A549 (cell line): ENCODE measurements around the gene CD300H. TPM values are rescaled to one million over a fixed set of nuclear protein-coding genes. Genes with fewer than 3 reads are reported as not detected.

Experiments used
- ATAC-seq, 2 experiments: fragments of 200-7000 bp in 1 of 2; fragments of >200 bp in 1 of 2; cut with Nextera tagmentation in 1 of 2; cut with Tn5 transposase in 1 of 2; 3 replicates each; pipeline versions ENCODE4 v1.8.0 to v1.9.1; 2018 to 2020; ENCODE audit warnings: mild to moderate bottlenecking in 1 of 2, moderate library complexity in 1 of 2
- CTCF ChIA-PET: fragments of 300-600 bp; sonication (Branson Sonifier 250); formaldehyde crosslinking; extraction: SDS; loops from one replicate; lab custom pipeline; 2021; ENCODE audit warnings: antibody characterized with exemption, inconsistent platforms; lab: Yijun Ruan, JAX
- POLR2A ChIA-PET: fragments of 350-600 bp; formaldehyde crosslinking; extraction: SDS; loops from one replicate; lab custom pipeline; 2021; ENCODE audit warnings: antibody characterized with exemption, inconsistent platforms; lab: Yijun Ruan, JAX
- DNase-seq, 2 experiments: peaks; one replicate each; pipeline versions ENCODE4 v3.0.0 to v3.0.0-alpha.2; 2011 to 2016; ENCODE audit warnings: low read depth in 1 of 2, low spot score in 1 of 2
- FAIRE-seq: peaks from 2 replicates; lab custom pipeline; 2011; peaks lifted over from hg19 to GRCh38; lab: Jason Lieb, UNC
- H3K27ac ChIP-seq, 2 experiments: fragments of >200 bp; sonication (Bioruptor Twin); formaldehyde crosslinking; 3 replicates each; pipeline ENCODE4 v1.5.1; 2016 to 2017
- H3K4me1 ChIP-seq: fragments of >200 bp; sonication (Bioruptor Twin); formaldehyde crosslinking; 3 replicates; pipeline ENCODE4 v1.6.1; 2016
- H3K4me2 ChIP-seq: fragments of >200 bp; sonication (Bioruptor Twin); formaldehyde crosslinking; 3 replicates; pipeline ENCODE4 v1.6.1; 2016
- H3K4me3 ChIP-seq: fragments of >200 bp; sonication (Bioruptor Twin); formaldehyde crosslinking; 3 replicates; pipeline ENCODE4 v1.5.1; 2016
- H3K9me3 ChIP-seq: fragments of >200 bp; sonication (Bioruptor Twin); formaldehyde crosslinking; 3 replicates; pipeline ENCODE4 v1.6.1; 2016
- BCL3 ChIP-seq: fragments of >200 bp; sonication (Bioruptor Twin); formaldehyde crosslinking; IDR thresholded peaks from 3 replicates; pipeline ENCODE4 v1.6.1; 2016
- CHD2 ChIP-seq: fragments of 150-350 bp; IDR thresholded peaks from 2 replicates; pipeline ENCODE4 v1.6.1; 2014; ENCODE audit warnings: low read length; ENCODE audit not compliant: partially characterized antibody
- CHD4 ChIP-seq: fragments of 200-600 bp; sonication (generic); IDR thresholded peaks from 2 replicates; pipeline ENCODE4 v1.6.1; 2016; ENCODE audit warnings: antibody characterized with exemption, mild to moderate bottlenecking, borderline replicate concordance
- E2F6 ChIP-seq: IDR thresholded peaks from 2 replicates; pipeline ENCODE4 v1.6.1; 2012; ENCODE audit warnings: low read depth, borderline replicate concordance
- FOSL2 ChIP-seq, 2 experiments: fragments of 450-650 bp in 1 of 2; fragments of >200 bp in 1 of 2; sonication (Bioruptor Twin) in 1 of 2; formaldehyde crosslinking; IDR thresholded peaks; 2 replicates each; pipeline versions ENCODE4 v1.5.0 to v1.6.1; 2016 to 2020; ENCODE audit warnings: mild to moderate bottlenecking in 1 of 2, moderate library complexity in 1 of 2
- FOXS1 ChIP-seq: fragments of 250-450 bp; sonication (Bioruptor Pico); IDR thresholded peaks from 2 replicates; pipeline ENCODE4 v1.5.0; 2020; ENCODE audit warnings: mild to moderate bottlenecking, moderate library complexity
- HDAC2 ChIP-seq: fragments of 200-600 bp; sonication (generic); IDR thresholded peaks from 2 replicates; pipeline ENCODE4 v1.6.1; 2016
- HEYL ChIP-seq: fragments of 250-450 bp; sonication (Bioruptor Pico); IDR thresholded peaks from 2 replicates; pipeline ENCODE4 v1.8.0; 2021; ENCODE audit warnings: mild to moderate bottlenecking, moderate library complexity
- HMGXB4 ChIP-seq: fragments of 250-450 bp; sonication (Bioruptor Pico); IDR thresholded peaks from 2 replicates; pipeline ENCODE4 v1.5.0; 2021; ENCODE audit warnings: mild to moderate bottlenecking, moderate library complexity, borderline replicate concordance
- JUN ChIP-seq, 2 experiments: fragments of >200 bp; sonication (Bioruptor Twin); formaldehyde crosslinking; IDR thresholded peaks; 2 replicates in 1 of 2; 3 replicates in 1 of 2; pipeline ENCODE4 v1.6.1; 2016 to 2017
- KDM5A ChIP-seq: fragments of 200-600 bp; sonication (generic); IDR thresholded peaks from 2 replicates; pipeline ENCODE4 v1.6.1; 2016; ENCODE audit warnings: antibody characterized with exemption, mild to moderate bottlenecking
- MAFK ChIP-seq: fragments of 450-650 bp; IDR thresholded peaks from 2 replicates; pipeline ENCODE4 v1.6.1; 2014; ENCODE audit not compliant: partially characterized antibody
- MAZ ChIP-seq: fragments of 150-350 bp; IDR thresholded peaks from 2 replicates; pipeline ENCODE4 v1.6.1; 2014; ENCODE audit warnings: antibody characterized with exemption, low read depth, low read length, borderline replicate concordance
- NFE2L2 ChIP-seq: fragments of 150-350 bp; conservative IDR thresholded peaks from 2 replicates; pipeline ENCODE4 v1.6.1; 2014; ENCODE audit warnings: low read length
- NPAS2 ChIP-seq: fragments of 250-450 bp; sonication (Bioruptor Pico); IDR thresholded peaks from 2 replicates; pipeline ENCODE4 v1.8.0; 2022; ENCODE audit warnings: mild to moderate bottlenecking, moderate library complexity, borderline replicate concordance
- NR3C1 ChIP-seq: fragments of >200 bp; sonication (Bioruptor Twin); formaldehyde crosslinking; IDR thresholded peaks from 3 replicates; pipeline ENCODE4 v1.6.1; 2017
- PBX3 ChIP-seq: IDR thresholded peaks from 2 replicates; pipeline ENCODE4 v1.6.1; 2012
- PHF8 ChIP-seq: fragments of 200-600 bp; sonication (generic); IDR thresholded peaks from 2 replicates; pipeline ENCODE4 v1.6.1; 2016; ENCODE audit warnings: low read depth, mild to moderate bottlenecking, antibody characterized with exemption, moderate library complexity, borderline replicate concordance
- POLR2AphosphoS2 ChIP-seq: conservative IDR thresholded peaks from 2 replicates; pipeline ENCODE4 v1.6.1; 2012; ENCODE audit warnings: low read length, improper control_type of control experiment, inconsistent platforms
- RFX5 ChIP-seq: fragments of 450-650 bp; IDR thresholded peaks from 2 replicates; pipeline ENCODE4 v1.7.1; 2014; ENCODE audit warnings: antibody characterized with exemption, mild to moderate bottlenecking, moderate library complexity
- SMC3 ChIP-seq: fragments of >200 bp; sonication (Bioruptor Twin); formaldehyde crosslinking; IDR thresholded peaks from 3 replicates; pipeline ENCODE4 v1.6.1; 2018; ENCODE audit warnings: inconsistent platforms
- ZSCAN20 ChIP-seq: fragments of 250-450 bp; sonication (Bioruptor Pico); IDR thresholded peaks from 2 replicates; pipeline ENCODE4 v1.8.0; 2022; ENCODE audit warnings: mild to moderate bottlenecking, moderate library complexity
- WGBS: methylation state at CpG from one replicate; pipeline ENCODE4 v1.1.6; 2017; ENCODE audit errors: missing lambda C conversion rate; 5-methylcytosine and 5-hydroxymethylcytosine counted together
- polyA plus RNA-seq, 4 experiments: library from polyadenylated mRNA; depleted of rRNA in 3 of 4; stranded (reverse); fragments of >200 nt; fragmentation: RNase III in 1 of 4; extraction: RNeasy Plus Mini Kit Qiagen cat#74134 plus additional on column Dnase treatment in 1 of 4; gene quantifications; 2 replicates in 3 of 4; 3 replicates in 1 of 4; pipeline ENCODE4 v1.2.3, GENCODE V29; 2011 to 2017

CD300H gene
- polyA plus RNA-seq, 2 of the 4 experiments (the other 2 are of a cell fraction) = 0.50 TPM; not detected in 1

- Histone ChIP-seq H3K4me2 (no peak overlapping the region), H3K9me3 (no peaks in the 10 kb centered on the region), H3K4me3 (no peak overlapping the region), H3K27ac (no peak overlapping the region), H3K4me1 (no peaks in the 10 kb centered on the region)
- ATAC-seq (no peak), DNase-seq (no peak), FAIRE-seq (no peak)
- ChIA-PET CTCF (interaction anchor here (1.0 to 1.6 kb wide), 4 partner anchors 10 to 115 kb away, joined by 3 to 4 read pairs (median 3); no protein-coding TSS in a partner anchor), POLR2A (no interaction called here)
- TF ChIP-seq RFX5 (no peak), E2F6 (no peak), BCL3 (no peak), JUN (IDR thresholded peaks at IDR 0.05) (no peak), FOXS1 (no peak), FOSL2 (IDR thresholded peaks at IDR 0.05) (no peak), FOSL2 (CRISPR knock-in tag; IDR thresholded peaks at IDR 0.05) (no peak), NFE2L2 (no peak), POLR2AphosphoS2 (no peak), NR3C1 (no peak), KDM5A (no peak), HDAC2 (no peak), CHD2 (no peak), MAFK (no peak), NPAS2 (CRISPR knock-in tag) (no peak), ZSCAN20 (CRISPR knock-in tag) (no peak), MAZ (no peak), CHD4 (no peak)
- 55% methylated on average over 5 of the region's 5 CpGs for whole genome bisulfite sequencing
Measured at GRCh38 chr17:74542166-74542565, 25.1 kb downstream of the CD300H start.

GRCh38 chr17:74541176-74542111 lies 25.9 kb downstream of the CD300H start:
- DNase-seq (no peak), FAIRE-seq (no peak), ATAC-seq (no peak)
- WGBS = 54% methylated on average over 22 of the region's 23 CpGs
- CTCF ChIA-PET = interaction anchor here (0.6 to 1.6 kb wide), 10 partner anchors 9 to 249 kb away, joined by 3 to 4 read pairs (median 3); no protein-coding TSS in a partner anchor
- no peak overlapping the region for H3K4me3 ChIP-seq
- H3K4me2 ChIP-seq = no peak overlapping the region
- H3K4me1 ChIP-seq = no peaks in the 10 kb centered on the region
- H3K27ac ChIP-seq = no peak overlapping the region
- POLR2A ChIA-PET = no interaction called here
- no peak for TF ChIP-seq SMC3
- no peaks in the 10 kb centered on the region for H3K9me3 ChIP-seq

GRCh38 chr17:74539281-74539820 lies 28.0 kb downstream of the CD300H start:
- no peak for FAIRE-seq
- CTCF ChIA-PET = interaction anchor here (1.6 kb wide), 1 partner anchor 63 kb away, joined by 4 read pairs; no protein-coding TSS in a partner anchor
- DNase-seq = no peak
- Histone ChIP-seq H3K27ac (no peak overlapping the region), H3K4me3 (no peak overlapping the region), H3K9me3 (0 out of 3 replicates have a peak, but pooled peaks cover 3% of the 10 kb centered on the region)
- WGBS = 13% methylated on average over 10 of the region's 10 CpGs
- 0 out of 6 replicates have a peak, but pooled peaks of 1 of the 2 experiments have one; percentile 3 for ATAC-seq
- no peak for TF ChIP-seq BCL3
- no peak for TF ChIP-seq HEYL
- TF ChIP-seq PBX3 = no peak
- TF ChIP-seq KDM5A = no peak
- TF ChIP-seq CHD2 = no peak
- no peak for TF ChIP-seq HMGXB4 (CRISPR knock-in tag)
- no peak for TF ChIP-seq PHF8
- TF ChIP-seq, all 56 proteins: peak for 0
- Histone ChIP-seq H3K4me1 (no peaks in the 10 kb centered on the region), H3K4me2 (no peak overlapping the region)
- POLR2A ChIA-PET = no interaction called here
